ENCODE measurements around the gene FREM1. TPM values are rescaled to one million over a fixed set of nuclear protein-coding genes. Genes with fewer than 3 reads are reported as not detected.

FREM1 gene
- total RNA-seq, 2 donors from 2014 or later = 8.6 to 21.0 TPM

DNA sequence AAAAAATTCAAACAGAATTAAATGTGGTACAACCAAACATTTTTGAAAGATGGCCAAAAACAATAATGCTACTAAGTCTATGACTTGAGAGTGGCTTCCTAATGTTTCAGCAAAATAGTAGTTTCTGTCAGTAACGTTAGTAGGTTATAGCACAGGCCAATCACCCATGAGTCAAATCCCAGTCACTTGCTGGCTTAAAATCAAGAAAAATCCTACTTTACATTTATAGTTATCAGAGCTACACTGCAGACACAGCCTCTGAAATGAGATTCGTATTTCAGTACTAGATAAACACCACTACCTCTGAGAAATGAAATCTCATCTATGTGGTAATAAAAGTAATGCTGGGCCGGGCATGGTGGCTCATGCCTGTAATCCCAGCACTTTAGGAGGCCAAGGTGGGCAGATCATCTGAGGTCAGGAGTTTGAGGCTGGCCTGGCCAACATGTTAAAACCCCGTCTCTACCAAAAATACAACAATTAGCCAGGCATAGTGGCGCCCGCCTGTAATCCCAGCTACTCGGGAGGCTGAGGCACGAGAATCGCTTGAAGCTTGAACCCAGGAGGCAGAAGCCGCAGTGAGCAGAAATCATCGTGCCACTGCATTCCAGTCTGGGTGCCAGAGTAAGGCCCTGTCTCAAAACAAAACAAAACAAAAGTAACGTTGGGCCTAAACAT lies 223.0 kb downstream of the FREM1 start:
- Histone ChIP-seq H3K9ac (ENCODE audit: extremely low read depth, low read length, poor library complexity, severe bottlenecking) (no peak overlapping the region), H3K4me3 (ENCODE audit: low read length) (no peak overlapping the region), H3K9me3 (ENCODE audit: control insufficient read depth, low read length) (no peaks in the 10 kb centered on the region), H3K27me3 (ENCODE audit: control insufficient read depth, insufficient read depth, low read length, poor library complexity, severe bottlenecking) (no peaks in the 10 kb centered on the region), H3K36me3 (ENCODE audit: control insufficient read depth, insufficient read depth, low read length) (peaks cover 47% of the 10 kb centered on the region), H3K4me1 (ENCODE audit: control insufficient read depth, insufficient read depth, low read length) (peaks cover 2% of the 10 kb centered on the region), H3K27ac (ENCODE audit: low read depth, low read length) (no peak overlapping the region)
- Mint-ChIP-seq H3K27me3 (ENCODE audit: insufficient read depth) (no peaks in the 10 kb centered on the region), H3K36me3 (ENCODE audit: low read depth) (peaks cover 62% of the 10 kb centered on the region), H3K4me1 (peaks cover 14% of the 10 kb centered on the region), H3K9me3 (peaks cover 8% of the 10 kb centered on the region), H3K27ac (no peak overlapping the region), H3K4me3 (no peak overlapping the region)
- 96 to 100% methylated on average over 3 to 12 of the region's 12 CpGs for WGBS, 2 experiments (ENCODE audit: insufficient coverage in 1 of 2, insufficient read length in 1 of 2)
- TF ChIP-seq, protein P1, sequence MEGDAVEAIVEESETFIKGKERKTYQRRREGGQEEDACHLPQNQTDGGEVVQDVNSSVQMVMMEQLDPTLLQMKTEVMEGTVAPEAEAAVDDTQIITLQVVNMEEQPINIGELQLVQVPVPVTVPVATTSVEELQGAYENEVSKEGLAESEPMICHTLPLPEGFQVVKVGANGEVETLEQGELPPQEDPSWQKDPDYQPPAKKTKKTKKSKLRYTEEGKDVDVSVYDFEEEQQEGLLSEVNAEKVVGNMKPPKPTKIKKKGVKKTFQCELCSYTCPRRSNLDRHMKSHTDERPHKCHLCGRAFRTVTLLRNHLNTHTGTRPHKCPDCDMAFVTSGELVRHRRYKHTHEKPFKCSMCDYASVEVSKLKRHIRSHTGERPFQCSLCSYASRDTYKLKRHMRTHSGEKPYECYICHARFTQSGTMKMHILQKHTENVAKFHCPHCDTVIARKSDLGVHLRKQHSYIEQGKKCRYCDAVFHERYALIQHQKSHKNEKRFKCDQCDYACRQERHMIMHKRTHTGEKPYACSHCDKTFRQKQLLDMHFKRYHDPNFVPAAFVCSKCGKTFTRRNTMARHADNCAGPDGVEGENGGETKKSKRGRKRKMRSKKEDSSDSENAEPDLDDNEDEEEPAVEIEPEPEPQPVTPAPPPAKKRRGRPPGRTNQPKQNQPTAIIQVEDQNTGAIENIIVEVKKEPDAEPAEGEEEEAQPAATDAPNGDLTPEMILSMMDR (conservative IDR thresholded peaks at IDR 0.05) = no peak
- no peak for DNase-seq

DNA sequence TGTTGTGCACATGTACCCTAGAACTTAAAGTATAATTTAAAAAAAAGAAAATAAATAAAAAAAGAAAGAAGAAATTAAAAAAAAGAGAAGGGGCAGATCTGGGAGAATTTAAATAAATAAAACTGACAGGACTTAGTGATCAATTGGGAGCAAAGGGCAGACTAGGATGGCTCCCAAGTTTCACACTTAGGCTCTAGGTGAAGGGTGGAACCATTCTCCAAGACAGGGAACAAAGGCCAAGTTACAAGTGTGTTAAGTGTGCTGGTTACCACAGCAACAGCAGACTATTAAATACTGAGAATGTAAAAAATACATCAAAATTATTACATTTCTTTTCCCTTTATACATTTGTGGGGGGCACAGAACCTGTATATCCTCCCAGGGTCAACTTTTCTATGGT lies 224.1 kb downstream of the FREM1 start:
- Mint-ChIP-seq H3K4me3 (no peak overlapping the region), H3K4me1 (peaks cover 9% of the 10 kb centered on the region), H3K9me3 (peaks cover 8% of the 10 kb centered on the region), H3K27me3 (ENCODE audit: insufficient read depth) (no peaks in the 10 kb centered on the region), H3K27ac (no peak overlapping the region), H3K36me3 (ENCODE audit: low read depth) (peaks cover 66% of the 10 kb centered on the region)
- H3K9me3 ChIP-seq (ENCODE audit: control insufficient read depth, low read length) = no peaks in the 10 kb centered on the region
- no peak overlapping the region for H3K4me3 ChIP-seq (ENCODE audit: low read length)
- H3K27me3 ChIP-seq (ENCODE audit: control insufficient read depth, insufficient read depth, low read length, poor library complexity, severe bottlenecking) = no peaks in the 10 kb centered on the region
- H3K9ac ChIP-seq (ENCODE audit: extremely low read depth, low read length, poor library complexity, severe bottlenecking) = no peak overlapping the region
- H3K27ac ChIP-seq (ENCODE audit: low read depth, low read length) = no peak overlapping the region
- peaks cover 50% of the 10 kb centered on the region for H3K36me3 ChIP-seq (ENCODE audit: control insufficient read depth, insufficient read depth, low read length)
- H3K4me1 ChIP-seq (ENCODE audit: control insufficient read depth, insufficient read depth, low read length) = peaks cover 2% of the 10 kb centered on the region
- TF ChIP-seq, protein P1 (conservative IDR thresholded peaks at IDR 0.05) = no peak
- DNase-seq = no peak

Other genes starting within 250 kb of the FREM1 start
- gene ZDHHC21, start 217.0 kb downstream of the FREM1 start, total RNA-seq = 10 to 100 TPM; 17.1 to 18.6 TPM
- gene CER1, start 187.7 kb downstream of the FREM1 start, total RNA-seq = 1,000 to 10,000 TPM in 1 of 2 donors, 100 to 1,000 TPM in 1; 694 to 2,562 TPM